ENCODE measurements around the gene DMD.
A peak's percentile ranks its signal among the peaks of the same experiment; 100 is the strongest.

DMD gene

GRCh38 chrX:31367816-31368215 lies 1843.5 kb downstream of the DMD start:
- DNase-seq (ENCODE audit: low read depth, low spot score), result no peak
- TF ChIP-seq, protein P1, sequence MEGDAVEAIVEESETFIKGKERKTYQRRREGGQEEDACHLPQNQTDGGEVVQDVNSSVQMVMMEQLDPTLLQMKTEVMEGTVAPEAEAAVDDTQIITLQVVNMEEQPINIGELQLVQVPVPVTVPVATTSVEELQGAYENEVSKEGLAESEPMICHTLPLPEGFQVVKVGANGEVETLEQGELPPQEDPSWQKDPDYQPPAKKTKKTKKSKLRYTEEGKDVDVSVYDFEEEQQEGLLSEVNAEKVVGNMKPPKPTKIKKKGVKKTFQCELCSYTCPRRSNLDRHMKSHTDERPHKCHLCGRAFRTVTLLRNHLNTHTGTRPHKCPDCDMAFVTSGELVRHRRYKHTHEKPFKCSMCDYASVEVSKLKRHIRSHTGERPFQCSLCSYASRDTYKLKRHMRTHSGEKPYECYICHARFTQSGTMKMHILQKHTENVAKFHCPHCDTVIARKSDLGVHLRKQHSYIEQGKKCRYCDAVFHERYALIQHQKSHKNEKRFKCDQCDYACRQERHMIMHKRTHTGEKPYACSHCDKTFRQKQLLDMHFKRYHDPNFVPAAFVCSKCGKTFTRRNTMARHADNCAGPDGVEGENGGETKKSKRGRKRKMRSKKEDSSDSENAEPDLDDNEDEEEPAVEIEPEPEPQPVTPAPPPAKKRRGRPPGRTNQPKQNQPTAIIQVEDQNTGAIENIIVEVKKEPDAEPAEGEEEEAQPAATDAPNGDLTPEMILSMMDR (IDR thresholded peaks at IDR 0.05; ENCODE audit: low read depth, low read length), result no peak
- in situ Hi-C loops (cut with HindIII; ENCODE audit: low sequenced_read_pairs), result no loop called here
- H3K4me3 ChIP-seq (ENCODE audit: low read depth, low read length), result no peak overlapping the region

GRCh38 chrX:31366041-31366440 lies 1845.3 kb downstream of the DMD start:
- no peak for DNase-seq (ENCODE audit: low read depth, low spot score)
- H3K4me3 ChIP-seq (ENCODE audit: low read depth, low read length), result no peak overlapping the region
- in situ Hi-C loops (cut with HindIII; ENCODE audit: low sequenced_read_pairs), result no loop called here
- TF ChIP-seq, protein P1 (IDR thresholded peaks at IDR 0.05; ENCODE audit: low read depth, low read length), result no peak

- no peak overlapping the region for H3K4me3 ChIP-seq (ENCODE audit: low read depth, low read length)
- TF ChIP-seq, protein P1 (IDR thresholded peaks at IDR 0.05; ENCODE audit: low read depth, low read length), result no peak
- DNase-seq (ENCODE audit: low read depth, low spot score), result no peak
- in situ Hi-C loops (cut with HindIII; ENCODE audit: low sequenced_read_pairs), result no loop called here
Observed at GRCh38 chrX:31356275-31357212, 1854.8 kb downstream of the DMD start.

- TF ChIP-seq, protein P1 (IDR thresholded peaks at IDR 0.05; ENCODE audit: low read depth, low read length), result no peak
- in situ Hi-C loops (cut with HindIII; ENCODE audit: low sequenced_read_pairs), result no loop called here
- H3K4me3 ChIP-seq (ENCODE audit: low read depth, low read length), result no peak overlapping the region
- DNase-seq (ENCODE audit: low read depth, low spot score), result no peak
Observed at GRCh38 chrX:31355206-31355955, 1856.0 kb downstream of the DMD start.

- TF ChIP-seq, protein P1 (IDR thresholded peaks at IDR 0.05; ENCODE audit: low read depth, low read length), result no peak
- DNase-seq (ENCODE audit: low read depth, low spot score), result peak; percentile 45
- in situ Hi-C loops (cut with HindIII; ENCODE audit: low sequenced_read_pairs), result no loop called here
- no peak overlapping the region for H3K4me3 ChIP-seq (ENCODE audit: low read depth, low read length)
Observed at GRCh38 chrX:31353095-31353494, 1858.3 kb downstream of the DMD start.

DNA sequence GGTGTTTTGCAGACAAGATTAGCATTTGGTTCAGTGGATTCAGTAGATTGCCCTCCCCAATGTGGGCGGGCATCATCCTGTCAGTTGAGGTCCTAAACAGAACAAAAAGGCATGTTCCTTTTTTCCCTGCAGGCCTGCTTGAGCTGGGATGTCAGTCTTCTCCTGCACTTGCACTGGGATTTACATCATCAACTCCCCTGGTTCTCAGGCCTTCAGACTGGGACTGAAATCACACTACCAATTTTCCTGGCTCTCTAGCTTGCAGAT lies 1860.6 kb downstream of the DMD start:
- TF ChIP-seq, protein P1 (IDR thresholded peaks at IDR 0.05; ENCODE audit: low read depth, low read length), result no peak
- in situ Hi-C loops (cut with HindIII; ENCODE audit: low sequenced_read_pairs), result no loop called here
- no peak overlapping the region for H3K4me3 ChIP-seq (ENCODE audit: low read depth, low read length)
- DNase-seq (ENCODE audit: low read depth, low spot score), result no peak

All from astrocyte of the spinal cord (primary cell).